M059J (cell line): Measurements from ENCODE around the gene TNFRSF6B. TPM values are rescaled to one million over a fixed set of nuclear protein-coding genes. Genes with fewer than 3 reads are reported as not detected.
"Not testable (repeated sequence)": the region's sequence is repeated elsewhere in the genome, so short reads cannot be mapped to it uniquely, and the experiment has no call there.

Experiments
- DNase-seq: peaks from one replicate; pipeline ENCODE4 v3.0.0-alpha.2; 2012; ENCODE audit warnings: low read depth
- total RNA-seq: library from RNA; depleted of rRNA; stranded (reverse); fragments of >200 nt; shearing (Covaris generic); gene quantifications from 2 replicates; pipeline ENCODE4 v1.2.3, GENCODE V29; 2014

Gene TNFRSF6B
- total RNA-seq, 1 experiment from 2014 or later = 1.9 TPM

DNA sequence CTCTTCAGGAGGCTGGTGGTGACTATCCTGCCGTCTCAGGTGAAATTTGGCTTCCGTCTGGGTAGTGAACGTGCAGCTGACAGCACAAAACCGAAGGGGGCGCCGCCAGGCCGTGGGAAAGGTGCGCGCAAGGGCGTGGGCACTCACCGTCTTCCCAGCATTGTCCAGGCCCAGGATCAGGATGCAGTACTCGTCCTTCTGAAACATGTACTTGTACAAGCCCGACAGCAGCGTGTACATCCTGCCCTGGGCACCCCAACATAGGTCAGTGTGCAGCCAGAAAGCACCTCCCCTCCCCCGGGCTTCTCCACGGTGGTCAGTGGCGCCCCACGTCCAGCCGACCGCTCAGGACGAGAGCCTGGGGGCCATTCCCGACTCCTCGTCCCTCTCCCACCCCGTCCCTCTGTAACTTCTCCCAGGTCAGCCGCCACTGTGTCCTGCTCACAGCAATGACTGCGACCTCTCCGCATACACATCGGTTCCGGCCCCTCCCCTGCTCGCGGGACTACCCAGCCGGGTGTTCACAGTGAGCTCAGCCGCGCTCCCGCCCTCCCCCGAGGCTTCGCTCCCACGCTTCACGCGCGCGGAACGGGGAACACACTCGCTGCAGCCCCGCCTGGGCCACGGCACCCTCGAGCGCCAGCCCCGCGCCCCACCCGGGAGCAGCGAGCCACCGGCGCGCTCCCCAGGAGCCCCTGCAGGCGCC lies 10.6 kb downstream of the TNFRSF6B start:
- DNase-seq = peak; percentile 59

- peak; percentile 85 for DNase-seq
Measured at GRCh38 chr20:63707558-63708300, 11.3 kb downstream of the TNFRSF6B start, which contains the start of the genes ARFRP1 and ZGPAT. Gene ARFRP1, minus strand, starts transcription at chr20:63707976. Its CDS starts 885 bp downstream, at chr20:63707091. Gene ZGPAT, plus strand, starts transcription at chr20:63708039. Its CDS starts 542 bp downstream, at chr20:63708581.

GRCh38 chr20:63708301-63709148 lies 12.1 kb downstream of the TNFRSF6B start:
- DNase-seq = no peak

DNA sequence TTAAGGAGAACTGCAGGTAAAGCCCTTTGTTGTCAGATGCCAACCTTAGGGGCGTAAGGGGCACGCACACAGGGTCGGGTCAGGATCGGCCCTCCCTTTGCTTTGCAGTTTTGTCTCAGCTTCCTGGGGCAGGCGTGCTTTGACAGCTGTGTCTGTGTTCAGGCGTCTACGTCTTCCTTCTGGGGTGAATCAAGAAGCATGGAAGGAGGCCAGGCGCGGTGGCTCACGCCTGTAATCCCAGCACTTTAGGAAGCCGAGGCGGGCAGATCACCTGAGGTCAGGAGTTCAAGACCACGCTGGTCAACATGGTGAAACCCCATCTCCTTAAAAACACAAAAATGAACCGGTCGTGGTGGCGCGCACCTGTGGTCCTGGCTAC lies 12.7 kb downstream of the TNFRSF6B start:
- no peak for DNase-seq

DNA sequence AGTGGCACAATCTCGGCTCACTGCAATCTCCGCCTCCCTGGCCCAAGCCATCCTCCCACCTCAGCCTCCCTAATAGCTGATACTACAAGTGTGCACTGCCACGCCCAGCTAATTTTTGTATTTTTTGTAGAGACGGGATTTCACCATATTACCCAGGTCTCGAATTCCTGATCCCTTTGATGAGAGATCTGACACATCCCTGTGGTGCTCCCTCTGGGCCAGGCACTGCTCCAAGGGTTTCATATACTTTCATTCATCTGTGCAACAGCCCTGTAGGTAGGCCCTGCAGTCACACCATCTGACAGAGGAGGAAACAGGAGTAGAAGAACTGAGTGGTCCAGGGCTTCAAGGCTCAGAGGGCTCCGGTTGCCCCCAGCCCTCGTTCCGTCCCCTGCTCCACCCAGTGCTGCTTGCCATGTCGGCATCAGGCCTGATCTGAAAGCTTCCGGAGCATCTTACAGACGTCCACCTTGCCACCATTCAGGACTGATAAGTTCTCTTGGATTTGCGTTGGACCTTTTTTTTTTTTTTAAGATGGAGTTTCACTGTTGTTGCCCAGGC lies 14.7 kb downstream of the TNFRSF6B start:
- DNase-seq = no peak

- no peak for DNase-seq
Measured at GRCh38 chr20:63712191-63712590, 15.7 kb downstream of the TNFRSF6B start.

GRCh38 chr20:63714858-63715257 lies 18.4 kb downstream of the TNFRSF6B start:
- DNase-seq = no peak

DNA sequence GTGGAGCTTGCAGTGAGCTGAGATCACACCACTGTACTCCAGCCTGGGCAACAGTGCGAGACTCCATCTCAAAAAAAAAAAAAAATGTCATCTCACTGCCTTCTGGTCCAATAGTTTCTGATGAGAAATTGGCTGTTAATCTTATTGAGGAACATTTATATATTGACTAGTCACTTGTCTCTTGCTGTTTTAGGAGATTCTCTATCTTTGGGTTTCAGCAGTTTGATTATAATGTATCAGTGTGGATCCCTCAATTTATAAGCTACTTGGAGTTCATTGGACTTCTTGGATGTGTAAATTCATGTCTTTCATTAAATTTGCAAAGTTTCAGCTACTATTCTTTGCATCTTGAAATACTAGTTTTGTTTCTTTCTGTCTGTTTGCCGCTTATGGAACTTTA lies 22.5 kb downstream of the TNFRSF6B start:
- no peak for DNase-seq

DNA sequence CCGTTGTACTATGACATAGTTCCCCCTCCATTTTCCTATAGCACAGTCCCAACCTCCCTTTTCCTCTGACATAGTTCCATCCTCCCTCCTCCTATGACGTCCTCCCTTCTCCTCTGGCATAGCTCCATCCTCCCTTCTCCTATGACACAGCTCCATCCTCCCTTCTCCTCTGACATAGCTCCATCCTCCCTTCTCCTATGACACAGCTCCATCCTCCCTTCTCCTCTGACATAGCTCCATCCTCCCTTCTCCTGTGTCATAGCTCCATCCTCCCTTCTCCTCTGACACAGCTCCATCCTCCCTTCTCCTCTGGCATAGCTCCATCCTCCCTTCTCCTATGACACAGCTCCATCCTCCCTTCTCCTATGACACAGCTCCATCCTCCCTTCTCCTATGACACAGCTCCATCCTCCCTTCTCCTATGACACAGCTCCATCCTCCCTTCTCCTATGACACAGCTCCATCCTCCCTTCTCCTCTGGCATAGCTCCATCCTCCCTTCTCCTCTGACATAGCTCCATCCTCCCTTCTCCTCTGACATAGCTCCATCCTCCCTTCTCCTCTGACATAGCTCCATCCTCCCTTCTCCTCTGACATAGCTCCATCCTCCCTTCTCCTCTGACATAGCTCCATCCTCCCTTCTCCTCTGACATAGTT lies 26.6 kb downstream of the TNFRSF6B start:
- DNase-seq = not testable (repeated sequence)

- not testable (repeated sequence) for DNase-seq
Measured at GRCh38 chr20:63730189-63730733, 33.8 kb downstream of the TNFRSF6B start.

GRCh38 chr20:63731410-63731809 lies 35.0 kb downstream of the TNFRSF6B start:
- no peak for DNase-seq

GRCh38 chr20:63732118-63733095 lies 36.0 kb downstream of the TNFRSF6B start:
- no peak for DNase-seq

DNA sequence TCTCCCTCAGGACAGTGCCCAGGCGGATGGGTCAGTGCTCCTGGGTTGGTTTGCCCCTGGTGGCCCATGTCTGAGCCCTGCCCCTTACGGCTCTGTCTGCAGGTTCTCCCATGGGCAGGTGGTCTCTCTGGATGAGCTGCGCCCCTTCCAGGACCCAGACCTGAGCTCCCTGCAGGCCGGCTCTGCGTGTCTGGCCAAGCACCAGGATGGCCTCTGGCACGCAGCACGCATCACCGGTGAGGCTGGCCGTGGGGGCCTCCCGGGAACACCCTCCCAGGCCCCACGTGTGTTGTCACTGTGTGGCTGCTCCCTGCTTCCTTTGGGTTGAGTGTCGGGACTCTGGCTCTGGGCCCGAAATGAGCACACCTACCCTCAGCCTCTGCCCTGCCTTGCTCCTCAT lies 36.7 kb downstream of the TNFRSF6B start:
- DNase-seq = no peak

- DNase-seq = no peak
Measured at GRCh38 chr20:63733579-63734081, 37.2 kb downstream of the TNFRSF6B start.

- DNase-seq = no peak
Measured at GRCh38 chr20:63734111-63734945, 37.9 kb downstream of the TNFRSF6B start.

DNA sequence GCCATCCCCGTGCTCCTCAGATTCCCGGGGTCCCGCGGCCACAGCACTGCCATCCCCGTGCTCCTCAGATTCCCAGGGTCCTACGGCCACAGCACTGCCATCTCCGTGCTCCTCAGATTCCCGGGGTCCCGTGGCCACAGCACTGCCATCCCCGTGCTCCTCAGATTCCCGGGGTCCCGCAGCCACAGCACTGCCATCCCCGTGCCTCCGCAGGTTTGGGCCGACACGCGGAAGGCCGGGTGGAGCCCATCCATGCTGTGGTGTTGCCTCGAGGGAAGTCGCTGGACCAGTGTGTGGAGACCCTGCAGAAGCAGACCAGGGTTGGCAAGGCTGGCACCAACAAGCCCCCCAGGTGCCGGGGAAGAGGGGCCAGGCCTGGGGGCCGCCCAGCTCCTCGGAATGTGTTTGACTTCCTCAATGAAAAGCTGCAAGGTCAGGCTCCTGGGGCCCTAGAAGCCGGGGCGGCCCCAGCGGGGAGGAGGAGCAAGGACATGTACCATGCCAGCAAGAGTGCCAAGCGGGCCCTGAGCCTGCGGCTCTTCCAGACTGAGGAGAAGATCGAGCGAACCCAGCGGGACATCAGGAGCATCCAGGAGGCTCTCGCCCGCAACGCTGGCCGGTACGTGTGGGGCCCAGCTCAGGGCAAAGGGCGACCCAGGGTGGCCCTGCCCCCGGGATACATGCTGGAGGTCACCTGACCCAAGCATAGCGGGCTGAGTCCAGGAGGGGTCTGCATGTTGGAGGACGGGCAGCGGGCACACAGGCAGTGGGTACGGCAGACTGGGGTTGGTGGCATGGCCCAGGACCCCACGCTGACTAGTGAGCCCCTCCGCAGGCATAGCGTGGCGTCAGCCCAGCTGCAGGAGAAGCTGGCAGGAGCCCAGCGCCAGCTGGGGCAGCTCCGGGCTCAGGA lies 38.8 kb downstream of the TNFRSF6B start:
- no peak for DNase-seq
